ENCODE data around the gene DYNC1H1.

- TF ChIP-seq CTCF (optimal IDR thresholded peaks at IDR 0.05 in 1 of 3, IDR thresholded peaks at IDR 0.05 in 1 of 3, conservative IDR thresholded peaks at IDR 0.05 in 1 of 3; ENCODE audit: extremely low read depth in 1 of 3, insufficient read depth in 2 of 3, low read length in 3 of 3): no peak
- no peak for TF ChIP-seq EZH2 (IDR thresholded peaks at IDR 0.05; ENCODE audit: low read length)
Measured at GRCh38 chr14:102097441-102098135, 133.2 kb downstream of the DYNC1H1 start.
